HG02588 (cell line): ENCODE measurements around the gene DRD2.
"Not testable (repeated sequence)": the region's sequence is repeated elsewhere in the genome, so short reads cannot be mapped to it uniquely, and the experiment has no call there.

Source experiments
- ATAC-seq: cut with Tn5 transposase; IDR thresholded peaks from one replicate; pipeline ENCODE4 v1.9.1; 2021; ENCODE audit warnings: mild to moderate bottlenecking, moderate library complexity; ENCODE audit not compliant: unreplicated experiment

The DRD2 gene

DNA sequence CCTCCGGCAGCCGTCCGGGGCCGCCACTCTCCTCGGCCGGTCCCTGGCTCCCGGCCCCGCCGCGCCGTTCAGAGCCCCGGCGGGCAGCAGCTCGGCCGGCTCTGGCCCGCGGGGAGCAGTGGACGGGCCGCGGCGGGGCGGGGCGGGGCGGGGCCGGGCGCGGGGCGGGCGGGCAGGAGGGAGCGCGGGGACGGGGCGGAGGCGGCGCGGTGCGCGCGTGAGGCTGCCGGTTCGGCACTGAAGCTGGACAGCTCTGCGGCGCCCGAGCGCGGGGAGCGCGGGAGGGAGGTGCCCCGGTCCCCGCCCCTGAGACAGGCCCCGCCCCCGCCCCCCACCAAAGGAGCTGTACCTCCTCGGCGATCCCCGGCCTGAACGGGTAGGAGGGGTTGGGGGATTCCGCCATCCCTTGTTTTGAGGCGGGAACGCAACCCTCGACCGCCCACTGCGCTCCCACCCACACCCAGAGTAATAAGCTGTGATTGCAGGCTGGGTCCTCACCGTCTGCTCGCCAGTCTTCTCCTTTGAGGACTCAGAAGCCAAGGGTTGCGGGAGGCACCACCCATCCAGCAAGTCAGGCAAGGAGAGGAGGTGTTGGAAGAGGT is at the start of gene DRD2:
TSS of gene DRD2 (minus strand) at position 239 of the 602 bp plus-strand sequence. CDS start 50,747 bp downstream, outside the sequence.
- no peak for ATAC-seq

DNA sequence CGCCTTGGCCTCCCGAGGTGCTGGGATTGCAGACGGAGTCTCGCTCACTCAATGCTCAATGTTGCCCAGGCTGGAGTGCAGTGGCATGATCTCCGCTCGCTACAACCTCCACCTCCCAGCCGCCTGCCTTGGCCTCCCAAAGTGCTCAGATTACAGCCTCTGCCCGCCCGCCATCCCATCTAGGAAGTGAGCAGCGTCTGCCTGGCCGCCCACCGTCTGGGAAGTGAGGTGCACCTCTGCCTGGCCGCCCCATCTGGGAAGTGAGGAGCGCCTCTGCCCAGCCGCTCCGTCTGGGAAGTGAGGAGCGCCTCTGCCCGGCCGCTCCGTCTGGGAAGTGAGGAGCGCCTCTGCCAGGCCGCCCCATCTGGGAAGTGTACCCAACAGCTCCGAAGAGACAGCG is 48.7 kb upstream of the DRD2 start:
- ATAC-seq = not testable (repeated sequence)

DNA sequence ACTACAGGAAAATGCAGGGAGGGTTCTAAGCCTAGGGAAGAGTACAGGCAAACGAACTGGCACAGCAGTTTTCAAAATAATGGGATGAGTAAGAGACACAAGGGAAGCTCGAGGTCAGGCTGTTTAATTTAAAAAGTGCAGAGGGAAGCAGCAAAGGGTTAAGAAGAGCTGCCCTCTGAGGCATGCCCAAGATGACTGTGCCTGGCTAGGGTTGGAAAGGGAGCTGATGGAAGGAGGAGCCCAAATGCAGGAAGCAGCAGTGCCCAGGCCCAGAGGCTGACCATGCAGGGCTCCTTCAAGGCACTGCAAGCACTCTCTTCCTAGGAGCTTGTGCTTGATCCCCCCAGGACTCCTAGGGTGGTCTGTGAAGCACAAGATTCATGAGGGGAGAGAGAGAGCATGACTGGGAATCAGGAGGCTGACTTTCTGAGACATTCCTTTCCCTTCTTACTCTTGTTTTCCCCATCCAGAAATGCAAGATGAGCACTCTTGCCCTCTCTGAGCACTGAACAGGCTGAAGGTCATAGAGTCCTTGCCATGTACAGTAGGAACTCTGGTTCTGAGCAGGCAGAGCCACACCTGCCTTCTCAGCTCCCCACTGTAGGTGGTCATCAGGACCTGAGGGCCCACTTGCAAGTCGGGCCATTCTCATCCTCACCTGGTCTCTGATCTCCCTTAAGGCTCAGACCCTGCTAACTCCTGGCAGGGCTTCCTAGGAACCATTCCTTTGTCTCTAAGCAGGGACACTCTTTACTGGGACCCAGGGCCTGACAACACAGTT is 46.7 kb upstream of the DRD2 start:
- ATAC-seq = no peak

DNA sequence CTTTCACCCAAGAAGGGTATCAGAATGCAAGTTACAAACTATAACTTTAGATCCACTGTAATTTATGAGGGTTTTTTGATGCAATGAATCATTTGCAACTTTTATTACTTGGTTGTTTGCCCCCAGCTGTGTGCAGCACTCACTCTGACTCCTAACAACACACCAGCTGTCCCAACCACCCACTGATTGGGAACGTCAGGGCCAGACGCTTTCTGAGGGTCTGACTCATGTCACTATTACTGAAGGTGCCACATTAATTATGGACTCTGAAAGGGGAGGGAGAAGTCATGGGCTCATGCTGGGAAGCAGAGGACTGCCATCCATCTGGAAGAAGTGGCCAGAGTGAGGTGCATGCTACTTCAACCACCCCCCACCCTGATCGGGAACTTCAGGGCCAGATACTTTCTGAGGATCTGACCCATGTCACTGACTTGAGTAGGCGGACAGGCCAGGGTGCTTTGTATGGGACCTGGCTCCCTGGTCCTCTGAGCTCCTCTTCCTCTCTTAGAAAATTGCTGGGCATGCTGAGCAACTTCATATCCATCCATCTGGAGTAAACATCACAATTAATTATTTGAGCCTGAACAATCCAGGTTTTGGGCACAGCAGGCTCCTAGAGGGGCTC is 44.9 kb upstream of the DRD2 start:
- ATAC-seq = no peak

DNA sequence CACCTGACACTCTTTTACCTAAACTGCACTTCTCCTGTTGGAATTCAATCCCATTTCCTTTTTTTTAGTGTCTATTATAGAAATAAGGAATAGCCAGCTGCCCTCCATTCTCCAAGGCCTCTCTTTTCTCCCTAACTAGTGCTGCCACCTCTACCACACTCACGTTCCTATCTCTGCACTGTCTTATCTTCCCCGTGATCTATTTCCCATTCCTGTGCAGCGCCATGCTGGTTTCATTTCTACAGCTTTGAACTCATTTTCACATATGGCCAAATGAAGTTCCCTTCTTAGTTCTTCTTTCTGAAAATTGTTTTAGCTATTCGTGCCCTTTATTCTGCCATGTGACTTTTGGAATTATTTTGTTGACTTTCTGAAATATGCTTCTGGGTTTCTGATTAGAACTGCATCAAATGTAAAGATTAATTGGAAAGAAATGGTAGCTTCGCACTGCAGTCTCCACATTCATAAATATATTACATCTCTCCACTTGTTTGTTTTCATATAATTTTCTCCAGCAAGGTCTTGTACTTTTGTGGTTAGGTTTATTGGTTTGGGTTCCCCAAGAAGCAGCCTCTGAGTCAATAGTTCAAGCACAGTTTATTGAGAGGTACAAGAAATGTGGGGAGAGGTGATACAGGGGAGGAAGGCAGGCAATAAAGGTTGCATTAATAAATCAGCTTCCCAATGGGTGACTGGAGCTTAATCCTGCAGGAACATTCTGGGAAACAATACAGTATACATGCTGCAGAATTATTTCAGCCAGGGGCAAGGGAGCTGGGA is 43.7 kb upstream of the DRD2 start:
- no peak for ATAC-seq

DNA sequence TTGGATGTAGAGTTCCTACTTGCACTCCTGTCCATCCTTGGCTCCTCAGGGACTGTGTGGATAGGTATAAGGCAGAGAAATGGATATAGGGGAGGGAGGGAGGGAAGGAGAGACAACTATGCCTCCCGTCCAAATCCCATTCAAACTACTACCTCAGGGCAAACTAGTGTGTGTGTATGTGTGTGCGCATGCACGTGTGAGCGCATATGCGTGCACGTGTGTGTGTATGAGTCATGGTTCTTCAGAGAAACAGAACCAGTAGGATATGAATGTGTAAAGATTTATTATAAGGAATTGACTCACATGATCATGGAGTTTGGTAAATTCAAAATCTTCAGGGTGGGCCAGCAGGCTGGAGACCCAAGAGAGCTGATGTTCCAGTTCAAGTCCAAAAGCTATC is 42.2 kb upstream of the DRD2 start:
- ATAC-seq = no peak

DNA sequence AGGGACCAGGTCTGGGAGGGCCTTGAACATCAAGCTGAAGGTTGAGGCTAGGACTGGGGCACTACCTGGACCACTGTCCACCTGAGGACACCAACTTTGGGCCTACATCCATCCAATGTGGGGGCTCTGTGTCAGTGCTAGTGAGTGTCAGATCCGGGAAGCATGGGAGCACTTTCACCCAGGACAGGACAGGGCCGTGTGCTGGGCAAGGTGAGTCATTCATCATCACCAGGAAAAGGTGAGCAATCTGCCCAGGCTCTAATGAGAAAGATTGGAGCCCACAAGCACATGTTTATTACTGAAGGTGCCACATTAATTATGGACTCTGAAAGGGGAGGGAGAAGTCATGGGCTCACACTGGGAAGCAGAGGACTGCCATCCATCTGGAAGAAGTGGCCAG is 39.7 kb upstream of the DRD2 start:
- ATAC-seq = no peak

DNA sequence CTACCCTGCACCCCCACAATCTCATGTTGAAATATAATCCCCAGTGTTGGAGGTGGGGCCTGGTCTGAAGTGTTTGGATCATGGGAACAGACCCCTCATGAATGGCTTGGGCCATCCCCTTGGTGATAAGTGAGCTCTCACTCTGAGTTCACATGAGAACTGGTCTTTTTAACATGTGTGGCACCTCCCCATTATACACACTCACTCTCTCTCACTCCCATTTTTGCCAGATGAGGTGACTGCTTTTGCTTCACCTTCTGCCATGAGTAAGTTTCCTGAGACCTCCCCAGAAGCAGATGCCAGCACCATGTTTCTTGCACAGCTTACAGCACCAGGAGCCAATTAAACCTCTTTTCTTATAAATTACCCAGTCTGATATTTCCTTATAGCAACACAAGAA is 32.1 kb upstream of the DRD2 start:
- ATAC-seq = no peak

DNA sequence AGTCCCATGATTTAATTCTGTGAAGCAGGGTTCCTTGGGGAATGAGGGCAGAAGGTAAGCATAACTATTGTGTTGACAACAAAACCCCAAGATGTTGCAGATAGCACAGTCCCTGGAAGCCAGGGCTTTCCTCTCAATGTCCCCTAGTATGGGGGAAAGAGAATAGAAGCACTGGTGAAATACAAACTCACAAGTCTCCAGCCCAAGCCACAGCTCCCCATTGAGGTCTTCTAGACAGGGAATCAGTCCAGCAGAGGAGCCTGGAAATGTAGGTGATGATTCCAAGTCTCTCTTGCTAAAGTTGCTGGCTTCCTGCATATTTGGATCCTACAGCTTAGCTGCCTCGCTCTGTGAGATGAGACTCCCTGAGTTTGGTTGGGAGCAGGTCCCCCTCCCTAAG is 31.7 kb upstream of the DRD2 start:
- no peak for ATAC-seq

DNA sequence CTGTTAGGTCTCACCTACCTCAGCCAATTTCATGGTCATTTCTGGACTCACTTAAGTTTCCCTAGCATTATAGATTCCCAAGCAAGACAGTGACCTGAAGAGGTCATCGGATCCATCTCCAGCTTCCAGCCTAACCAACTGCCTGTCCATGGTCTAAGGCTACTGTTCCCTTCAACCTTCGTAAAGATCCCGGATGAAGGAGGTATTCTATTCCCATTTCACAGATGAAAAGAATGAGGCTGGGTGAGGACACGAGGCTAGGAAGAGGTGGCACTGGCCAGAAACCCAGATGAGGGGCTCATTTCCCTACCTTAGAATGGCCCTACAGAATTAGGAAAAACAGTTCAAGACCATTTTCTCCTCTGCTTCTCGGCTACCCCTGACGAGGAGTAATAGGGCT is 31.3 kb upstream of the DRD2 start:
- ATAC-seq = no peak

DNA sequence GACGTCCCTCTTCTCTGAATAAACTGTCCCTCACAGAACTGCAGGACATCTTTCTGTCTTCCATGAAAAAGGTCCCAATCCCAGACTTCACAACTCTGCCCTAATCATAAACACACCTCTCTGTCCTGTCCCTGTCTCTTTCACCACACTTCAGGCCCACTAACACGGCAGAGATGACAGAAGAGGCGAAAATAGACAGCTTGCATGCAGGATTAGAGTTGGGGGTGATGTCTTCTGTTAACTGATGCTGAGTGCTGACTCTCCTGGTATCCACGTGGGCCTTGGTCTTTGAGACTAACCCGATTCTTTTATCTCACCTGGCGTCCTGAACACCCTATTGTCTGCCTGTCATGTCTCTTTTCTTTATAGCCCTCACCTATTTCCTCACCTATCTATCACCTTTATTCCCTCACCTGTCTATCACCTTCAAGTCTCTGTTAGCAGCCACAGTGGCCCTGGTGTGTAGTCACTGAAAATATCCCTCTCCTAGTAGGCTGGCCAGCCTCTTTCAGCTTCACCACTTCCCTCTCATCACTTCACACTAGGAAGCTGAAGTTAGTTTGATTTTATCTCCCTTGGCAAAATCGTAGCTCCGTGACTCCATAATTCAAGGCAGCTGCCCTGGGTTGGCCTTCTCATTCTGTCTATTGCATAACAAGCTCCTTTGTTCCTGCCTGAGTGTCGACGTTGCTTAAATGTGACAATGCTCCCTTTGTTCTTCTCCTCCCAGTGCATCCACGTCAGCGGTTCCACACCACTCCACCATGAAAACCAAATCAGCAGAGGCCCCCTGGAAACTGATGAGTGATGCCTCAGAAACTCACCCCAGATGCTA is 30.6 kb upstream of the DRD2 start:
- no peak for ATAC-seq

DNA sequence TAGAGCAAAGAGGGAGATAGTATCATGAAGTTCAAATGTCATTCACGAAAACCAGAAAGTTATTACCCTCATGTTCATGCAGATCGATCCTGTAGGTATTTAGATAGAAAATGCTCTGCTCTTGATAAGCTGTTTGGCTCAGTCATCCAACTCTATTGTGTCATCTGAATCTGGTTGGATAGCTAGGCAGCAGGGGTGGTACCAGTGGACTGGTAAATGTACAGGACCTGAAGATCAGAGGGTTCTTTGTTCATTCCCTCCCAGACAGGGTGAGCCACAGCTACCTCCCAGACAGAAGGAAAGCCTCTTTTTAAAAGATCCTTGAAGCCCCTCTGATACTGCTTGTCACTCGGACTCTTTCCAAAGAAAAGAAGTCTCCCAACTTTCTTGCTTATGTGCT is 29.8 kb upstream of the DRD2 start:
- no peak for ATAC-seq

DNA sequence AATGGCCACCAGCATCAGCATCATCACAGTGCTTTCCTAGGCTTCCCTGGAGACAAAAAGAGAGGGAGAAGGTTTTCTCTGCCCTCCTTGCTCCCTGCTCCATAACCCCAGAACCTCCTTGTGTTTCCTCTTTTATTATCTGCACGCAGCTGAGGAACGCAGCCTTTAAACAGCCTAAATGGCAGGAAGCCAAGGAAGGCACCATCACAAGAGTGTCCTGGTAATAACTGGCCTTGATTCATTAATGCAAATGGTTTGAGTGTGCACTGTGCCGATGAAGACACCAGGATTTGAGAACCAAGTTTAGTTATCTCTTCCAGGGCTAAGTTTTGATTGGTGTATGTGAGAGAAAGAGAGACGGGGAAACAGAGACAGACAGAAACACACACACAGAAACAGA is 29.4 kb upstream of the DRD2 start:
- ATAC-seq = no peak

DNA sequence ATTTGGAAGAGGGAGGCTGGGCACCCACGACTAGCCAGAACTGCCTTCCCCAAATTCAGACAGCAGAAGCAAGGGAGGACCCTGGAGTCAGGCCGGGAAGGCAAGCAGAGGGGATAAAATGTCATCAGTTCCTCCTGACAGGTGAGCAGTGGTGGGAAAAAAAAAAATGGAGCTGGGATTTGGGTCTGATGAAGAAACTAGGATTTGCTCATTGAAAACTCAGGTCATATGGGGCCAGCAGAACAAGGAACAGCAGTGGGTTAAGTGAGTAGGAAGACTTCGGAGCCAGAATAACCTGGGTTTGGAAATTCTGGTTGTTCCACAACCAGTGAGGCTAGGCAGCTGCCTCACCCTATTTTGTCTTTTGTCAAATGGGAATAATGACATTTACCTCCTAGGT is 28.9 kb upstream of the DRD2 start:
- no peak for ATAC-seq

DNA sequence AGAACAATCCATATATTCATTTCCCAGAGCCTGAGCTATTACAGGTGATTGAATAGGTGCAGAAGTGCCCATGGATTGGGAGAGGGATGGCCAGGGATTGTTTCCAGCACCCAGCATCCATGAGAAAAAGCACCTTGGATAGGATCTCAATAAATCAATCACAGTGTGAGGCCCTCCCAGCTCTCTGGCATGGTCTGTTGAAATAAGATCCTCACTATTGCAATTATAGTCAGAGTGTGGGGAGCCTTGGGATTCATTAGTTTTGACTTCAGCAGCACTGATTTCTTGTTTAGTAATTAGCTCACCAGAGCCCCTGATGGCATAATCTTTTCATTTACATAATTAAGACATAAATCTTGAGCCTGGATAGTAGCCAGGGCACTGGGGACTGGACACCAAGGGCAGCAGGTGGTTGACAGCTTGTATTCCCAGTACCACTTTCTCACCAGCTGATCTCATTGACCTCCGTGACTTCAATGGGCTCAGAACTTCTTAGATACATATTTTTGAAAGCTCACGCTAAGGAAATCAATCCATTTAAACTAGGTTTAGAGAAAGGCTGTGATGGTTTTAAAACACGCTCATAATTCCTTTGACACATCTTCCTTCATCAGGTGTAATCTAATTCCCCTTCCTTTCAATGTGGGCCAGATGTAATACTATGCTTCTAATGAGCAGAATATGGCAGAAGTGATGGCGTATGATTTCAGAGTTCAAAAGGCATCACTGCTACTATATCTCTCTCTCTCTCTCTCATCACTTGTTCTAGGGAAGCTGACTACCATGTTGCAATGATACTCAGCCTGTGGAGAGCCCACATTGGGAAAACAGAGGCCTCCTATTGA is 22.1 kb upstream of the DRD2 start:
- no peak for ATAC-seq

DNA sequence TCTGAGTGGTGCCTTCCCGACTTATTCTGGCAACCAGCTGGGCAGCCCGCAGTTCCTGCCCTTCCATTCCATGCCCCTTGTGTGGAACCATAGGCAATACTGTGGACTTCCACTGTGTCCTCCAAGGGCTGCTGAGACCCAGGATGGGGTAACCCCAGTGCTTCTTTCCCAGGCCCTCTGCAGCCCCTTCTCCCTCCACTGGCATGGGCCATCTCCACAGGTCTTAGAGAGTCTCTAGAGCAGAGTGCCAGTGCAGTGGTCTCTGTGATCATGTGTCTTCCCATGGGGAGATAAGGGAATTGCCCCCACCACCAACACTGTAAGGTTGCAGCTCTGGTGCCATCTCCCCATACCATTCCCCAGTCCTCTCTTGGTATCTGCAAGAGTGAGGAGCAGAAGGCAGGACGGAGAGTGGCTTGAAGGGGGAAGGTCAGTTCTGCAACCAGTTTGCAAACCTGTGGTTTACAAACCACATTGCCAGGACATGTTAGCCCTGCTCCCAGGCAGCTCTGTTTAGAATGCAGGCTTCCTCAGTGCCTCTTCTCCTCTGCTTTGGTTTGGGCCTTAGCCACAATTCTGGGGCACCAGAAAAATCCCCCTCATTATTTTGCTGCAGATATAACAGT is 20.9 kb upstream of the DRD2 start:
- no peak for ATAC-seq

DNA sequence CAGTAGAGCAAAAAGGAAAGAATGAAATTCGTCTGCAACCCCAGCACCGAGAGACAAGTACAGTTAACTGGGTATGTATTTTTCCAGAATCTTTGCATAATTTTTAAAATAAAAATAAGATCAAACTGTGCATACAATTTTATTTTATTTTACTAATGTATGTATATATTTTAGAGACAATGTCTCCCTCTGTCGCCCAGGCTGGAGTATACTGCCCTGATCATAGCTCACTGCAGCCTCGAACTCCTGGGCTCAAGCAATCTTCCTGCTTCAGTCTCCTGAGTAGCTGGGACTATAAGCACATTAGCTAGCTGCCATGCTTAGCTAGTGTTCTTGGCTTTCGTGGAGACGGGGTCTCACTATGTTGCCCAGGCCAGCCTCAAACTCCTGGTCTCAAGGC is 18.8 kb upstream of the DRD2 start:
- no peak for ATAC-seq

DNA sequence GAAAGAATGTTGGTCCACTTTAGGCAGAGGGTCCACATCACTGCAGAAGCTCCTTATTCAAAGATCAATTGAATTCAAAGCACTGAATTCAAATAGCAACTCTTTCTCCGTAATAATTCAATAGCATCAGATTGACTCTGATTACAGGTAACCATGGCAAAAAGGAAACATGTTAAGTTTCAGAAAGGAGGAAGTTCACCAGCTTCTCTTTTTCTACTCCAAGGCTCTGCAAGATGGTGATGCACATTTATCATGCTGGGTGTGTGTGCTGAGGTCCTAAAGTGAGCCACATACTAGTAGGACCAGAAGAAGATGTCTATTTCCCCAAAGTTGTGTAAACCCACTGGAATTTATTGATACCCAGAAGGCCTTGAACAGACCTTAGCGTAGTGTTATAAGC is 18.0 kb upstream of the DRD2 start:
- ATAC-seq = no peak

DNA sequence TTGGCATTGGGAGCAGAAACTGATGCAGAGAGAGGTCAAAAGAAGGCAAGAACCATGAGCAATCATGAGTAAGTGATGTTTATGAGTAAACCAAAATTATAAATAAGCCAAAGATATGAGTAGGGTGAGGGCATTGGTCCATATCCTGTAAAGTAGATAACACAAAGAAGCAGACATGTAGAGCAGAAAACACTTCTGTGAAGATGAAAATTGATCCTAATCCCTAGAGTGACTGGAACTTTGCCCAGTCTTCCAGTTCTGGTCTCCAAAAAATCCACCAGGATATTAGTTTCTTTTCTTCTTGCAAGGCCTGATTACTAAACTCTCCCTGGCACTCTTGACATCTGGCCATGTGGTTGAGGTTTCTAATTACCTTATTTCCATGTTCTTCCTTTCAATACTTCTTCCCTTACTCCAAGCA is 13.7 kb upstream of the DRD2 start:
- ATAC-seq = no peak
